Measurements from ENCODE around the gene GSTA3. TPM values are rescaled to one million over a fixed set of nuclear protein-coding genes. Genes with fewer than 3 reads are reported as not detected.
A peak's percentile ranks its signal among the peaks of the same experiment; 100 is the strongest.
"Not testable (repeated sequence)": the region's sequence is repeated elsewhere in the genome, so short reads cannot be mapped to it uniquely, and the experiment has no call there.

GSTA3 gene
- total RNA-seq, 1 donor from 2014 or later = not detected

- H3K27ac ChIP-seq = no peak overlapping the region
- H3K79me2 ChIP-seq (ENCODE audit: low read depth) = no peaks in the 10 kb centered on the region
- Mint-ChIP-seq H3K36me3 (no peaks in the 10 kb centered on the region), H3K9me3 (peaks cover 3% of the 10 kb centered on the region), H3K27ac (no peak overlapping the region), H3K27me3 (ENCODE audit: insufficient read depth, low read depth) (no peaks in the 10 kb centered on the region), H3K4me3 (no peak overlapping the region), H3K4me1 (peaks cover 7% of the 10 kb centered on the region)
- no peak for TF ChIP-seq EZH2 (IDR thresholded peaks at IDR 0.05)
- no peak for TF ChIP-seq CTCF (IDR thresholded peaks at IDR 0.05)
- no peak for TF ChIP-seq EZH2phosphoT487 (IDR thresholded peaks at IDR 0.05)
- peaks cover 12% of the 10 kb centered on the region for H3K4me1 ChIP-seq
- DNase-seq (ENCODE audit: low spot score) = no peak
- H3K27me3 ChIP-seq = no peaks in the 10 kb centered on the region
- no peaks in the 10 kb centered on the region for H4K20me1 ChIP-seq (ENCODE audit: low read depth)
- H3K9ac ChIP-seq = no peak overlapping the region
- no peaks in the 10 kb centered on the region for H3K36me3 ChIP-seq
- H3K4me3 ChIP-seq = no peak overlapping the region
- no peaks in the 10 kb centered on the region for H3K9me3 ChIP-seq (ENCODE audit: low read depth)
- no peak overlapping the region for H2AFZ ChIP-seq (replicated peaks)
- H3K4me2 ChIP-seq = no peak overlapping the region
- no peaks in the 10 kb centered on the region for H3F3A ChIP-seq (ENCODE audit: low read depth)
These were observed 41.3 kb downstream of the GSTA3 start for GRCh38 chr6:52868240-52868639.

- not testable (repeated sequence) for H3K36me3 ChIP-seq
These were observed 48.3 kb downstream of the GSTA3 start for GRCh38 chr6:52861151-52861550.

GRCh38 chr6:52858416-52858815 lies 51.1 kb downstream of the GSTA3 start:
- Histone ChIP-seq H3K4me2 (no peak overlapping the region), H3K9me3 (ENCODE audit: low read depth) (no peaks in the 10 kb centered on the region), H3K4me1 (peaks cover 6% of the 10 kb centered on the region), H2AFZ (replicated peaks) (no peak overlapping the region), H3K27me3 (no peaks in the 10 kb centered on the region), H3K27ac (no peak overlapping the region), H3K4me3 (no peak overlapping the region), H3K9ac (no peak overlapping the region), H3F3A (ENCODE audit: low read depth) (no peaks in the 10 kb centered on the region), H3K79me2 (ENCODE audit: low read depth) (no peaks in the 10 kb centered on the region), H3K36me3 (no peaks in the 10 kb centered on the region), H4K20me1 (ENCODE audit: low read depth) (no peaks in the 10 kb centered on the region)
- Mint-ChIP-seq H3K27ac (no peak overlapping the region), H3K9me3 (peaks cover 4% of the 10 kb centered on the region), H3K36me3 (no peaks in the 10 kb centered on the region), H3K27me3 (ENCODE audit: insufficient read depth, low read depth) (no peaks in the 10 kb centered on the region), H3K4me1 (peaks cover 13% of the 10 kb centered on the region), H3K4me3 (no peak overlapping the region)
- TF ChIP-seq CTCF (IDR thresholded peaks at IDR 0.05) = no peak
- no peak for TF ChIP-seq EZH2phosphoT487 (IDR thresholded peaks at IDR 0.05)
- no peak for TF ChIP-seq EZH2 (IDR thresholded peaks at IDR 0.05)
- no peak for DNase-seq (ENCODE audit: low spot score)

More at GRCh38 chr6:52861151-52861550, 48.3 kb downstream of the GSTA3 start:
- not testable (repeated sequence) for H3K4me2 ChIP-seq; H3K27me3 Mint-ChIP-seq (ENCODE audit: insufficient read depth, low read depth); H3F3A ChIP-seq (ENCODE audit: low read depth); H3K79me2 ChIP-seq (ENCODE audit: low read depth); H3K27ac Mint-ChIP-seq; H3K27ac ChIP-seq; H3K4me1 ChIP-seq; H3K4me3 Mint-ChIP-seq; H4K20me1 ChIP-seq (ENCODE audit: low read depth); H3K36me3 Mint-ChIP-seq; H3K4me1 Mint-ChIP-seq; H3K27me3 ChIP-seq; H3K9me3 Mint-ChIP-seq; H3K9ac ChIP-seq; H3K9me3 ChIP-seq (ENCODE audit: low read depth); H3K4me3 ChIP-seq
- peak overlapping the region; percentile 55 for H2AFZ ChIP-seq (replicated peaks)
- DNase-seq (ENCODE audit: low spot score) = peak; percentile 14

- DNase-seq (ENCODE audit: low spot score) = peak; percentile 63
These were observed 53.4 kb downstream of the GSTA3 start for GRCh38 chr6:52856137-52856536.

More at GRCh38 chr6:52856137-52856536, 53.4 kb downstream of the GSTA3 start:
- H3K36me3 ChIP-seq; H3K9ac ChIP-seq; H3K79me2 ChIP-seq (ENCODE audit: low read depth); H3K27me3 Mint-ChIP-seq (ENCODE audit: insufficient read depth, low read depth); H3K36me3 Mint-ChIP-seq; H3K27me3 ChIP-seq; H3K9me3 Mint-ChIP-seq; H3K4me3 ChIP-seq; H3F3A ChIP-seq (ENCODE audit: low read depth); H3K27ac ChIP-seq; H3K9me3 ChIP-seq (ENCODE audit: low read depth); H3K27ac Mint-ChIP-seq; H3K4me3 Mint-ChIP-seq; H3K4me1 ChIP-seq; H4K20me1 ChIP-seq (ENCODE audit: low read depth): not testable (repeated sequence)
- Histone ChIP-seq H2AFZ (replicated peaks) (peak overlapping the region; percentile 89), H3K4me2 (peak overlapping the region; percentile 8)
- H3K4me1 Mint-ChIP-seq = peaks cover 13% of the 10 kb centered on the region

All from neural progenitor cell (in vitro differentiated cells).